K562 (cell line): ENCODE results near the gene DPRX. TPM values are rescaled to one million over a fixed set of nuclear protein-coding genes. Genes with fewer than 3 reads are reported as not detected.

Experiments used
- ATAC-seq: fragments of 200-7000 bp; cut with Tn5 transposase; 3 replicates; pipeline ENCODE4 v1.9.1; 2020; ENCODE audit warnings: moderate library complexity
- Bru-seq: library from RNA; stranded (reverse); fragments of 400-500 nt; gene quantifications from one replicate; lab custom pipeline; 2021; lab: Mats Ljungman, UMichigan
- BruChase-seq, 2 experiments: library from RNA; stranded (reverse); fragments of 400-500 nt; gene quantifications; one replicate each; lab custom pipeline; 2021; lab: Mats Ljungman, UMichigan
- BruUV-seq: library from RNA; stranded (reverse); fragments of 400-500 nt; replicated peaks from 2 replicates; lab custom pipeline; 2021; lab: Mats Ljungman, UMichigan
- CTCF ChIA-PET: fragments of 300-600 bp; formaldehyde crosslinking; extraction: SDS; loops from one replicate; lab custom pipeline; 2021; ENCODE audit warnings: low intra/inter-chr PET ratio; lab: Yijun Ruan, JAX
- POLR2A ChIA-PET: fragments of 300-600, 350-650 bp; sonication (Branson Sonifier 250); formaldehyde crosslinking; extraction: SDS; loops from one replicate; lab custom pipeline; 2021; ENCODE audit warnings: antibody characterized with exemption, inconsistent platforms; lab: Yijun Ruan, JAX
- DNase-seq, 4 experiments: peaks; one replicate each; pipeline versions ENCODE4 v3.0.0 to v3.0.0-alpha.2; 2011 to 2018; ENCODE audit warnings: low spot score in 3 of 4, mixed read lengths in 3 of 4; ENCODE audit errors: extremely low read depth in 1 of 4
- FAIRE-seq: peaks from 2 replicates; lab custom pipeline; 2011; peaks lifted over from hg19 to GRCh38; lab: Jason Lieb, UNC
- H2AFZ ChIP-seq: 2 replicates; pipeline ENCODE4 v1.6.0; 2011; ENCODE audit warnings: low read depth, low read length, control low read depth, inconsistent platforms
- H3K27ac ChIP-seq: fragments of 200-600 bp; 3 replicates; pipeline ENCODE4 v1.8.0; 2011; ENCODE audit warnings: low read depth, mild to moderate bottlenecking, control low read depth, inconsistent platforms, low read length, moderate library complexity, mixed read lengths; ENCODE audit errors: extremely low read depth
- H3K27me3 ChIP-seq, 2 experiments: fragments of 300-600 bp in 1 of 2; 2 replicates in 1 of 2; 3 replicates in 1 of 2; pipeline versions ENCODE4 v1.6.0 to v1.8.0; 2011; ENCODE audit warnings: inconsistent platforms in 2 of 2, low read length in 2 of 2, mild to moderate bottlenecking in 1 of 2, mixed read lengths in 1 of 2, moderate library complexity in 1 of 2; ENCODE audit not compliant: control insufficient read depth in 2 of 2, insufficient read depth in 2 of 2
- H3K36me3 ChIP-seq: fragments of 300-600 bp; 3 replicates; pipeline ENCODE4 v1.8.0; 2011; ENCODE audit warnings: mild to moderate bottlenecking, low read length, inconsistent platforms; ENCODE audit not compliant: control insufficient read depth, insufficient read depth
- H3K4me1 ChIP-seq, 2 experiments: fragments of 200-600 bp in 1 of 2; replicated peaks in 1 of 2; 2 replicates in 1 of 2; 3 replicates in 1 of 2; pipeline versions ENCODE4 v1.5.1 to v1.8.0; 2011; ENCODE audit warnings: inconsistent platforms in 2 of 2, low read length in 2 of 2, mild to moderate bottlenecking in 1 of 2, mixed read lengths in 1 of 2, moderate library complexity in 1 of 2; ENCODE audit not compliant: control insufficient read depth in 2 of 2, insufficient read depth in 2 of 2
- H3K4me2 ChIP-seq: 2 replicates; pipeline ENCODE4 v1.6.1; 2011; ENCODE audit warnings: low read length, control low read depth, inconsistent platforms, mixed read lengths; ENCODE audit not compliant: insufficient read depth
- H3K4me3 ChIP-seq: fragments of 200-600 bp; sonication (generic), shearing (Covaris generic); 2 replicates; pipeline ENCODE4 v1.5.1; 2016; ENCODE audit warnings: control low read depth, inconsistent platforms
- H3K79me2 ChIP-seq: fragments of 200-600 bp; 3 replicates; pipeline ENCODE4 v1.8.0; 2011; ENCODE audit warnings: low read length, inconsistent platforms; ENCODE audit not compliant: control insufficient read depth, insufficient read depth
- H3K9ac ChIP-seq, 2 experiments: 2 replicates each; pipeline versions ENCODE4 v1.6.0 to v1.6.1; 2011; ENCODE audit warnings: low read depth in 2 of 2, low read length in 2 of 2, control low read depth in 1 of 2, inconsistent platforms in 1 of 2, mild to moderate bottlenecking in 1 of 2, mixed read lengths in 1 of 2; ENCODE audit not compliant: insufficient read depth in 1 of 2
- H3K9me1 ChIP-seq: one replicate; pipeline ENCODE4 v1.6.0; 2011; ENCODE audit warnings: inconsistent platforms, mild to moderate bottlenecking, low read length, moderate library complexity; ENCODE audit not compliant: control insufficient read depth, insufficient read depth
- H3K9me3 ChIP-seq: replicated peaks from 2 replicates; pipeline ENCODE4 v1.5.1; 2011; ENCODE audit warnings: low read depth, low read length, inconsistent platforms; ENCODE audit not compliant: control insufficient read depth, insufficient read depth
- H4K20me1 ChIP-seq: replicated peaks from 2 replicates; pipeline ENCODE4 v1.6.1; 2011; ENCODE audit warnings: low read length, inconsistent platforms, mixed read lengths; ENCODE audit not compliant: control insufficient read depth, insufficient read depth
- E2F6 ChIP-seq, 2 experiments: IDR thresholded peaks; 2 replicates each; pipeline ENCODE4 v1.6.1; 2011; ENCODE audit warnings: borderline replicate concordance in 1 of 2, control low read depth in 1 of 2, low read depth in 1 of 2, low read length in 1 of 2, mild to moderate bottlenecking in 1 of 2, mixed read lengths in 1 of 2, moderate library complexity in 1 of 2; ENCODE audit not compliant: insufficient read depth in 1 of 2, insufficient read length in 1 of 2, poor library complexity in 1 of 2, severe bottlenecking in 1 of 2; ENCODE audit errors: extremely low read depth in 1 of 2
- SOX6 ChIP-seq: fragments of 450-650 bp; IDR thresholded peaks from 2 replicates; pipeline ENCODE4 v1.6.1; 2014; ENCODE audit warnings: mild to moderate bottlenecking
- WGBS: fragments of 100-300 bp; shearing (Covaris generic); methylation state at CpG from one replicate; pipeline ENCODE4 v1.1.6; 2016; ENCODE audit warnings: low coverage, mixed read lengths; ENCODE audit not compliant: insufficient coverage; ENCODE audit errors: missing lambda C conversion rate; 5-methylcytosine and 5-hydroxymethylcytosine counted together
- in situ Hi-C: fragments of 300-500 bp; cut with MboI; formaldehyde crosslinking; loops from 4 replicates; pipeline ENCODE4 v1.15.0; 2018; ENCODE audit warnings: inconsistent platforms, mixed read lengths
- intact Hi-C: fragments of 100-400 bp; cut with micrococcal nuclease; formaldehyde crosslinking; loops from 2 replicates; pipeline ENCODE4 v1.14.2; 2022
- long read RNA-seq, 3 experiments: library from polyadenylated mRNA in 2 of 3; library from RNA in 1 of 3; unstranded in 2 of 3; stranded (forward) in 1 of 3; transcript quantifications; one replicate each; pipeline ENCODE4 v2.0.0, GENCODE V29; 2019 to 2022
- polyA minus RNA-seq, 3 experiments: library from RNA; depleted of rRNA, polyadenylated mRNA; stranded (reverse); fragments of >200 nt; gene quantifications; 2 replicates each; pipeline ENCODE4 v1.2.3, GENCODE V29; 2011
- polyA plus RNA-seq, 8 experiments: library from polyadenylated mRNA; depleted of rRNA in 4 of 8; stranded (reverse) in 5 of 8; unstranded in 3 of 8; fragments of >200 nt; fragmentation: Nextera tagmentation in 2 of 8; fragmentation: Illumina TruSeq in 1 of 8; extraction: Ambion mirVana in 2 of 8; extraction: Trizol in 1 of 8; gene quantifications; 2 replicates each; pipeline versions ENCODE4 v1.2.1 to v1.2.3, GENCODE V29; 2011 to 2014; ENCODE audit warnings: inconsistent platforms in 1 of 8, missing spikeins in 1 of 8
- total RNA-seq, 7 experiments: library from RNA; depleted of rRNA in 6 of 7; stranded (reverse); fragments of >200 nt in 6 of 7; fragmentation: Illumina TruSeq in 2 of 7; extraction: Trizol in 2 of 7; gene quantifications; 2 replicates each; pipeline versions ENCODE4 v1.2.1 to v1.2.3, GENCODE V29; 2011 to 2021; ENCODE audit warnings: low replicate concordance in 1 of 7

The DPRX gene
- total RNA-seq (2011; cell fraction: chromatin; rRNA removed; ENCODE audit: low replicate concordance): not detected in 2 replicates
- total RNA-seq (2011; cell fraction: nucleolus; rRNA removed): not detected in 2 replicates
- total RNA-seq (2011; cell fraction: nucleoplasm; rRNA removed): not detected in 2 replicates
- total RNA-seq (2014; rRNA removed) (not detected in 2 replicates), total RNA-seq (2014; rRNA removed; fragmentation: Illumina TruSeq; extraction: Trizol) (not detected in 2 replicates), total RNA-seq (2015; rRNA removed; fragmentation: Illumina TruSeq; extraction: Trizol) (not detected in 2 replicates), total RNA-seq (2021) (not detected in 2 replicates), polyA plus RNA-seq (2011; rRNA removed) (not detected in 2 replicates), polyA plus RNA-seq (2014; fragmentation: Illumina TruSeq; extraction: Trizol) (not detected in 2 replicates), polyA plus RNA-seq (2014; fragmentation: Nextera tagmentation; extraction: Ambion mirVana) (not detected), polyA plus RNA-seq (2014; rRNA removed) (not detected in 2 replicates), polyA minus RNA-seq (2011; rRNA and poly(A)+ RNA removed) (not detected in 2 replicates), Bru-seq, nascent RNA (not detected), BruChase-seq, experiment 1, labeled RNA remaining after a 2-hour chase (not detected), BruChase-seq, experiment 2, labeled RNA remaining after a 6-hour chase (not detected)
- not detected in 2 replicates for polyA plus RNA-seq (2011; cell fraction: cytosol; rRNA removed)
- polyA plus RNA-seq (2011; cell fraction: nucleus; rRNA removed): not detected in 2 replicates
- polyA plus RNA-seq (2012): not detected in 2 replicates
- polyA minus RNA-seq (2011; cell fraction: cytosol; rRNA and poly(A)+ RNA removed): not detected in 2 replicates
- polyA minus RNA-seq (2011; cell fraction: nucleus; rRNA and poly(A)+ RNA removed): not detected in 2 replicates
- long read RNA-seq, experiment 1: 0 reads
- long read RNA-seq, experiment 2: 0 reads
- long read RNA-seq, experiment 3: 0 reads

- no peak for FAIRE-seq
- no TSS peak for BruUV-seq
- H3K79me2 ChIP-seq: no peaks in the 10 kb centered on the region
- in situ Hi-C loops: no loop called here
- no peaks in the 10 kb centered on the region for H3K9me1 ChIP-seq
- no peak within 1 kb of the TSS for H3K9ac ChIP-seq
- WGBS: under 1% methylated on average over 17 of the region's 17 CpGs
- ATAC-seq: no peak
- no peaks in the 10 kb centered on the region for H3K9me3 ChIP-seq
- no peak within 1 kb of the TSS for H3K4me3 ChIP-seq
- ChIA-PET POLR2A (no interaction called here), CTCF (no interaction called here)
- intact Hi-C loops: no loop called here
- no peak within 1 kb of the TSS for H2AFZ ChIP-seq
- no peak within 1 kb of the TSS for H3K4me2 ChIP-seq
- no peaks in the 10 kb centered on the region for H3K4me1 ChIP-seq
- no peaks in the 10 kb centered on the region for H3K36me3 ChIP-seq
- no peaks in the 10 kb centered on the region for H4K20me1 ChIP-seq
- no peak within 1 kb of the TSS for H3K27ac ChIP-seq
- TF ChIP-seq E2F6 (IDR thresholded peaks at IDR 0.05; ENCODE audit: borderline replicate concordance in 1 of 2, extremely low read depth in 1 of 2, insufficient read depth in 1 of 2, insufficient read length in 1 of 2, low read depth in 1 of 2, low read length in 1 of 2, poor library complexity in 1 of 2, severe bottlenecking in 1 of 2) (peak in 1 of 2 experiments; percentile 51), SOX6 (no peak)
- DNase-seq: no peak
- H3K27me3 ChIP-seq: peaks cover 9 to 41% of the 10 kb centered on the region in 2 experiments; a peak in 3 of 5 replicates
Observed at GRCh38 chr19:53631949-53632407, at the start of gene DPRX. Gene DPRX (plus strand): TSS chr19:53631999. CDS start chr19:53632107, 108 bp downstream.
